GM06990 (cell line): ENCODE data around the gene DENND5A.
"Not testable (repeated sequence)": the region's sequence is repeated elsewhere in the genome, so short reads cannot be mapped to it uniquely, and the experiment has no call there.

Source experiments
- DNase-seq: peaks from one replicate; pipeline ENCODE4 v3.0.0-alpha.2; 2011; ENCODE audit not compliant: insufficient read length; ENCODE audit errors: extremely low read depth
- H3K27me3 ChIP-seq: replicated peaks from 2 replicates; pipeline ENCODE4 v1.6.0; 2011; ENCODE audit warnings: low read length; ENCODE audit not compliant: control insufficient read depth, insufficient read depth
- H3K36me3 ChIP-seq: 2 replicates; pipeline ENCODE4 v1.5.1; 2011; ENCODE audit warnings: low read length; ENCODE audit not compliant: control insufficient read depth, insufficient read depth
- H3K4me3 ChIP-seq: replicated peaks from 2 replicates; pipeline ENCODE4 v1.5.1; 2011; ENCODE audit warnings: low read depth, mild to moderate bottlenecking, control low read depth, low read length
- TF ChIP-seq, protein P1 (sequence below): IDR thresholded peaks from 2 replicates; pipeline ENCODE4 v1.5.1; 2011; ENCODE audit warnings: low read length, control low read depth, mild to moderate bottlenecking, inconsistent platforms; ENCODE audit not compliant: insufficient read depth, poor library complexity, severe bottlenecking

The DENND5A gene

DNA sequence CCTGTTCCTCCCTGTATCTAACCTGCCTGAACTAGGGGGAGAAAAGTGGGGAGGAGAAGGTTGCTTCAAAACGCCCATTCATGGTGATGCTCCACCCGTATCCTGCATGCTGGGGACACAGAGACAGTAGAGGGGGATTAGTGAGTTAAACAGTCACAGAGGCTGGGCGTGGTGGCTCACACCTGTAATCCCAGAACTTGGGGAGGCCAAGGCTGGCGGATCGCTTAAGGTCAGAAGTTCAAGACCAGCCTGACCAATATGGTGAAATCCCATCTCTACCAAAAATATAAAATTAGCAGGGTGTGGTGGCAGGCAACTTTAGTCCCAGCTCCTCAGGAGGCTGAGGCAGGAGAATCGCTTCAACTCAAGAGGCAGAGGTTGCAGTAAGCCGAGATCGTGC, 1.8 kb upstream of the DENND5A start:
- TF ChIP-seq, protein P1, sequence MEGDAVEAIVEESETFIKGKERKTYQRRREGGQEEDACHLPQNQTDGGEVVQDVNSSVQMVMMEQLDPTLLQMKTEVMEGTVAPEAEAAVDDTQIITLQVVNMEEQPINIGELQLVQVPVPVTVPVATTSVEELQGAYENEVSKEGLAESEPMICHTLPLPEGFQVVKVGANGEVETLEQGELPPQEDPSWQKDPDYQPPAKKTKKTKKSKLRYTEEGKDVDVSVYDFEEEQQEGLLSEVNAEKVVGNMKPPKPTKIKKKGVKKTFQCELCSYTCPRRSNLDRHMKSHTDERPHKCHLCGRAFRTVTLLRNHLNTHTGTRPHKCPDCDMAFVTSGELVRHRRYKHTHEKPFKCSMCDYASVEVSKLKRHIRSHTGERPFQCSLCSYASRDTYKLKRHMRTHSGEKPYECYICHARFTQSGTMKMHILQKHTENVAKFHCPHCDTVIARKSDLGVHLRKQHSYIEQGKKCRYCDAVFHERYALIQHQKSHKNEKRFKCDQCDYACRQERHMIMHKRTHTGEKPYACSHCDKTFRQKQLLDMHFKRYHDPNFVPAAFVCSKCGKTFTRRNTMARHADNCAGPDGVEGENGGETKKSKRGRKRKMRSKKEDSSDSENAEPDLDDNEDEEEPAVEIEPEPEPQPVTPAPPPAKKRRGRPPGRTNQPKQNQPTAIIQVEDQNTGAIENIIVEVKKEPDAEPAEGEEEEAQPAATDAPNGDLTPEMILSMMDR, result no peak
- no peak for DNase-seq
- Histone ChIP-seq H3K27me3 (no peaks in the 10 kb centered on the region), H3K4me3 (no peak overlapping the region), H3K36me3 (no peaks in the 10 kb centered on the region)

DNA sequence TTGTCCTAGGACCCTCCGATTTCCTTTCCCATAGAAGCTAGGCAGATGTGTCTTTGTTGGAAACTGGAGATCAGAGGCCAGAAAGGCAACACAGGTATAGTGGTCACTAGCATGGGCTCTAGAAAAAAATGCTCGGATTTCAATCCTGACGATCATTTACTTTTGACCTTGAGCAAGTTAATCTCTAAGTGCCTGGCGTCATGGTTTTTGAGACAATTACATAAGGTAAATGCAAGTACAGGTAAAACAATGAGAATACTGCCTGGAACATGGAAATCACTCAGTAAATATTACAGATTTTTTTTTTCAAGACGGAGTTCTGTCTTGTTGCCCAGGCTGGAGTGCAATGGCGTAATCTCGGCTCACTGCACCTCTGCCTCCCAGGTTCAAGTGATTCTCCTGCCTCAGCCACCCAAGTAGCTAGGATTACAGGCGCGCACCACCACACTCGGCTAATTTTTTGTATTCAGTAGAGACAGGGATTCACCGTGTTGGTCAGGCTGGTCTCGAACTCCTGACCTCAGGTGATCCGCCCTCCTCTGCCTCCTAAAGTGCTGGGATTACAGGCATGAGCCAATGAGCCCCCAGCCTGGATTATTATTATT, 1.1 kb upstream of the DENND5A start:
- DNase-seq, result no peak

DNA sequence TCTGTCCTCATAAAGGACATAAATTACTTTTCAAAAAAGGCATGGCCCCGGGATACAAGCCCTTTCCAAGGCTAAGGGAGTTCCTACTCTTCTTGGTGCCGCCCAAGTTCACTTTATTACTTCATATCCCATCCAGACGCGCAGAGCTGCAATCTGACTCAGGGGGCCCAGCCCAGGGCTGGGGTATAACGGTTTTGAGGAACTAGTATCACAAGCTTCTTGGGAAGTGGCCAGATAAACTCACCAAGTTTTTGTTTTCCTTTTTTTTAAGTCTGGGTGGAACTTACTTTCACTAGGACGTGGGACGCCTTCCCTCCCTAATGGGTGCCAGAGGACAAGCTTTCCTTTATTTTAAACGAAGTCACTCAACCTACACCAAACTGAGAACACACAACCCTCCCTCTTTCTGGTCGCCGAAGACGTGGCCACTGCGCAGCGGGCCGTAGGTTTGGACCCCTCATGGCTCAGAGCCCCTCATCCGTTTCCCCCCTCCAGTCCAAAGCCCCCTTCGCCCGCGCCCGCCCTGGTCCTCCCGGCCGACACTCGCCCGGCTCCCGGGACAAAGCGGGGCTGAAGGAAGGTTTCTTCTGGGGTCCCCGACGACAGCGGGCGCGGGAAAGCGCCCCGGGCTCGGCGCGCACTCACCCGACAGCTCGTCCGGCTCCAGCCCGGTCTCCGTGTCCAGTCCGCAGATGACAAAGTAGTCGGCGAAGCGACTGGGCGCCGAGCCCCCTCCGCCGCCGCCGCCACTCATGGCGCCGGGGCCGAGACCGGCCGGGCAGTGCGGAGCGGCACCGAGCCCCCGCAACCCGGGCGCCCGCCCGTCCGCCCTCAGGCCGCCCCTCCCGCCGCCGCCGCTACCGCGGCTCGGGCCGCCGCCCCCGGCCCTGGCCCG, 587 bp downstream of the DENND5A start:
- DNase-seq, result peak; percentile 48
- TF ChIP-seq, protein P1, result no peak
- peak overlapping the region; percentile 84 for H3K4me3 ChIP-seq
- H3K27me3 ChIP-seq, result no peaks in the 10 kb centered on the region
- no peaks in the 10 kb centered on the region for H3K36me3 ChIP-seq

More for the DNA sequence above, 1.1 kb upstream of the DENND5A start:
- Histone ChIP-seq H3K36me3 (no peaks in the 10 kb centered on the region), H3K27me3 (no peaks in the 10 kb centered on the region), H3K4me3 (no peak overlapping the region)
- TF ChIP-seq, protein P1, result no peak

DNA sequence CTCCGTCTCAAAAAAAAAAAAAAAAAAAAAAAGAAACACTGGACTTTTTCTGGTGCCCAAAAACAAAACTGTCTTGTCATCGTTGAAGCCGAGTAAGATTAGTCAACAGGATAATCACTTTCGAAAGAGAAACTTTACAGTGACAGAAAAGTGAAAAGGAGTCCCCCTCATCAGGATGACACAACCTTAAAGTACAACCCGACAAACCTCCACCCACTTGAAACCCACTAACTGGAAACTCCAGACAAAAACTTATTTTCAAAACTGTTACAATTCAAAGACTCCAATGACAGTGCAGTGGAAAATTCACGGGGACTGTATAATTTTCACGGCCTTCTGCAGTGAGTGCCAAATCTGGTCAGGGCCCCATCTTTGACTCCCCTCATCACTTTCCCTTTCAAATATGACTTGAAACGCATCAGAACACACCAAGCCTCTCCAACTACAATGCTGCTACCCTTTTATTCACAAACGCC, 1.3 kb downstream of the DENND5A start:
- TF ChIP-seq, protein P1, result no peak
- peak overlapping the region; percentile 84 for H3K4me3 ChIP-seq
- no peaks in the 10 kb centered on the region for H3K27me3 ChIP-seq
- no peaks in the 10 kb centered on the region for H3K36me3 ChIP-seq
- DNase-seq, result peak; percentile 80

DNA sequence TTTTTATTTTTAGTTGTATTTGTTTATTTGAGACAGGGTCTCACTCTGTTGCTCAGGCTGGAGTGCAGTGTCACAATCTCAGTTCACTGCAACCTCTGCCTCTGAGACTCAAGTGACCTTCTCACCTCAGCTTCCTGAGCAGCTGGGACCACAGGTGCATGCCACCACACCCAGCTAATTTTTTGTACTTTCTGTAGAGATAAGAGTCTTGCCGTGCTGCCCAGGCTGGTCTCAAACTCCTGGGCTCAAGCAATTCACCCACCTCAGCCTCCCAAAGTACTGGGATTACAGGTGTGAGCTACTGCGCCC, 4.4 kb downstream of the DENND5A start:
- H3K4me3 ChIP-seq, DNase-seq, H3K36me3 ChIP-seq, H3K27me3 ChIP-seq: not testable (repeated sequence)

DNA sequence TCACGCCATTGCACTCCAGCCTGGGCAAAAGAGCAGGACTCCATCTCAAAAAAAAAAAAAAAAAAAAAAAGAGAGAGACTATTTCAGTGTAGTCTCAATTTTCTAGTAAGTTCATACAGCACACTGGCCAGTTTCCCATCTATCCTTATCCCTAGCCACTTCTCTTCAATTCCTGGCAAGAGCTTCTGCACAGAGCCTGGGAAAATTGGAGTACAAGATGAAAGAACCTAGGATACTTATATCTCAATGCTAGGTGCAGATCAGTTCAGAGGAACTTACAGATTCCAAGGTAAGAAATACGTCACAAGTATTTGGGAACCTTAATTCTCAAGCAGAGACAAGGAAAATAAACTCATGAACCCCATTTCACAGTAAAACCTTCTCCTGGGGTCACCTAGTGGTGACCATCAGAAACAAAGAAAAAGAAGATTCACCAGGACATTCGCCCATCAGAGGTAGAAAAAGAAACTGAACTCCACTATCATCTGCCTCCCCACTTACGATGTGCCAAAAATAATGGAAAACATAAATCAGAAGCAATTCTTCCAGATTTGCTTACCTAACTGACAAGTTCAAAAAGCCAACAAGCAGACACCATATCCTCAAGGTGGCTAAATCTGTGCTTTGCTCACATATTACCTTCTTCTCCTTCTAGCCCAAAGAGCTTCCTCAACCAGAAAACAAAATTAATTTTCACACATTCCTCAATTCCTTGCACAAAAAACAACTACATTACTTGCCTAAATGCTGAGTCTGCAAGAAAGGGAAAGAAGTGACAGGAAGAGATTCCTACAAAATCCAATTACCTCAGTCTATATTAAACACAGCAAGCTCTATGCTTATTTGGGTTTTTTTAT, 4.9 kb downstream of the DENND5A start:
- Histone ChIP-seq H3K27me3 (no peaks in the 10 kb centered on the region), H3K4me3 (no peak overlapping the region), H3K36me3 (no peaks in the 10 kb centered on the region)
- no peak for DNase-seq
- TF ChIP-seq, protein P1, result peak; percentile 44

DNA sequence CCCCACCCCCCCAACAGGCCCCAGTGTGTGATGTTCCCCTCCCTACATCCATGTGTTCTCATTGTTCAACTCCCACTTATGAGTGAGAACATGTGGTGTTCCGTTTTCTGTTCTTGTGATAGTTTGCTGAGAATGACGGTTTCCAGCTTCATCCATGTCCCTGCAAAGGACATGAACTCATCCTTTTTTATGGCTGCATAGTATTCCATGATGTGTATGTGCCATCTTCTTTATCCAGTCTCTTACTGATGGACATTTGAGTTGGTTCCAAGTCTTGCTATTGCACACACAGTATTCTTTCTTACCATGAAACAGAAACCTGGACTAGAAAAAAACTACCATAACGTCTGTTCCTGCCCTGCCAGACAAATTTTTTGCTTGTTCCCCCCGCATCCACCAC, 6.9 kb downstream of the DENND5A start:
- not testable (repeated sequence) for H3K36me3 ChIP-seq, DNase-seq, H3K27me3 ChIP-seq, H3K4me3 ChIP-seq
